ENCODE measurements around the gene TACR1.

The TACR1 gene

GRCh38 chr2:75139171-75139570 is 60.1 kb downstream of the TACR1 start:
- no peak for DNase-seq

GRCh38 chr2:75138528-75138927 is 60.8 kb downstream of the TACR1 start:
- no peak for DNase-seq

- DNase-seq, result no peak
Measured at GRCh38 chr2:75135776-75136400, 63.4 kb downstream of the TACR1 start.

- DNase-seq, result peak; percentile 15
Measured at GRCh38 chr2:75134860-75135259, 64.5 kb downstream of the TACR1 start.

GRCh38 chr2:75133621-75134570 is 65.4 kb downstream of the TACR1 start:
- peak; percentile 50 for DNase-seq

GRCh38 chr2:75130171-75130570 is 69.1 kb downstream of the TACR1 start:
- DNase-seq, result peak; percentile 9

GRCh38 chr2:75123876-75124275 is 75.4 kb downstream of the TACR1 start:
- no peak for DNase-seq

GRCh38 chr2:75113231-75113869 is 86.0 kb downstream of the TACR1 start:
- no peak for DNase-seq

- DNase-seq, result no peak
Measured at GRCh38 chr2:75108937-75109482, 90.3 kb downstream of the TACR1 start.

GRCh38 chr2:75102011-75102410 is 97.3 kb downstream of the TACR1 start:
- DNase-seq, result peak; percentile 9

GRCh38 chr2:75100801-75101151 is 98.5 kb downstream of the TACR1 start:
- no peak for DNase-seq

GRCh38 chr2:75100011-75100800 is 99.1 kb downstream of the TACR1 start:
- DNase-seq, result peak; percentile 98

GRCh38 chr2:75099521-75099922 is 99.8 kb downstream of the TACR1 start:
- peak; percentile 73 for DNase-seq

GRCh38 chr2:75098856-75099255 is 100.5 kb downstream of the TACR1 start:
- peak; percentile 41 for DNase-seq

- DNase-seq, result no peak
Measured at GRCh38 chr2:75097831-75098230, 101.5 kb downstream of the TACR1 start.

- DNase-seq, result no peak
Measured at GRCh38 chr2:75094405-75094804, 104.9 kb downstream of the TACR1 start.

- DNase-seq, result no peak
Measured at GRCh38 chr2:75090770-75091515, 108.4 kb downstream of the TACR1 start.

GRCh38 chr2:75089471-75089870 is 109.8 kb downstream of the TACR1 start:
- no peak for DNase-seq

GRCh38 chr2:75088791-75089190 is 110.5 kb downstream of the TACR1 start:
- DNase-seq, result no peak

GRCh38 chr2:75087736-75088135 is 111.6 kb downstream of the TACR1 start:
- peak; percentile 62 for DNase-seq

- peak; percentile 50 for DNase-seq
Measured at GRCh38 chr2:75079575-75079974, 119.7 kb downstream of the TACR1 start.

GRCh38 chr2:75077909-75078308 is 121.4 kb downstream of the TACR1 start:
- DNase-seq, result no peak
